HTR-8/SVneo (cell line): Measurements from ENCODE around the gene MAP3K2.

Experiments
- DNase-seq: peaks from one replicate; pipeline ENCODE4 v3.0.0; 2011; ENCODE audit warnings: low spot score, mixed read lengths; ENCODE audit not compliant: insufficient read length
- FAIRE-seq: peaks from 2 replicates; lab custom pipeline; 2011; peaks lifted over from hg19 to GRCh38; lab: Jason Lieb, UNC

MAP3K2 gene

GRCh38 chr2:127314193-127314988 lies 73.4 kb downstream of the MAP3K2 start:
- DNase-seq (no peak), FAIRE-seq (no peak)

GRCh38 chr2:127313406-127313805 lies 74.4 kb downstream of the MAP3K2 start:
- FAIRE-seq (no peak), DNase-seq (no peak)

- DNase-seq (no peak), FAIRE-seq (no peak)
Observed at GRCh38 chr2:127310980-127311379, 76.8 kb downstream of the MAP3K2 start.

GRCh38 chr2:127309468-127309867 lies 78.3 kb downstream of the MAP3K2 start:
- FAIRE-seq, result no peak

GRCh38 chr2:127308586-127309138 lies 79.1 kb downstream of the MAP3K2 start:
- DNase-seq, result no peak
- FAIRE-seq, result no peak

More at GRCh38 chr2:127309468-127309867, 78.3 kb downstream of the MAP3K2 start:
- no peak for DNase-seq

GRCh38 chr2:127305990-127306585 lies 81.7 kb downstream of the MAP3K2 start:
- FAIRE-seq (no peak), DNase-seq (no peak)

GRCh38 chr2:127302168-127302567 lies 85.6 kb downstream of the MAP3K2 start:
- DNase-seq, result no peak
- FAIRE-seq, result peak; percentile 33

GRCh38 chr2:127293748-127294562 lies 93.8 kb downstream of the MAP3K2 start, which contains the start of gene ERCC3:
Gene ERCC3 (minus strand): TSS chr2:127294144. CDS start chr2:127294081, 63 bp downstream.
- DNase-seq (peak; percentile 94), FAIRE-seq (peak; percentile 59)

- DNase-seq (peak; percentile 21), FAIRE-seq (no peak)
Observed at GRCh38 chr2:127293386-127293747, 94.4 kb downstream of the MAP3K2 start.

GRCh38 chr2:127288274-127288673 lies 99.5 kb downstream of the MAP3K2 start:
- DNase-seq (no peak), FAIRE-seq (no peak)

GRCh38 chr2:127283275-127283674 lies 104.5 kb downstream of the MAP3K2 start:
- FAIRE-seq, result no peak

GRCh38 chr2:127280693-127281092 lies 107.1 kb downstream of the MAP3K2 start:
- no peak for FAIRE-seq
- DNase-seq, result no peak

More at GRCh38 chr2:127283275-127283674, 104.5 kb downstream of the MAP3K2 start:
- DNase-seq, result no peak

- no peak for FAIRE-seq
- DNase-seq, result no peak
Observed at GRCh38 chr2:127279781-127280180, 108.0 kb downstream of the MAP3K2 start.

- DNase-seq, result no peak
- FAIRE-seq, result no peak
Observed at GRCh38 chr2:127278959-127279358, 108.8 kb downstream of the MAP3K2 start.

- no peak for FAIRE-seq
- DNase-seq, result no peak
Observed at GRCh38 chr2:127277028-127277427, 110.7 kb downstream of the MAP3K2 start.

GRCh38 chr2:127275789-127276188 lies 112.0 kb downstream of the MAP3K2 start:
- FAIRE-seq, result no peak
- DNase-seq, result no peak

GRCh38 chr2:127275356-127275755 lies 112.4 kb downstream of the MAP3K2 start:
- FAIRE-seq (no peak), DNase-seq (no peak)

- DNase-seq (no peak), FAIRE-seq (no peak)
Observed at GRCh38 chr2:127270663-127271062, 117.1 kb downstream of the MAP3K2 start.

- DNase-seq (no peak), FAIRE-seq (no peak)
Observed at GRCh38 chr2:127261804-127262406, 125.9 kb downstream of the MAP3K2 start.

GRCh38 chr2:127259355-127259754 lies 128.4 kb downstream of the MAP3K2 start:
- no peak for DNase-seq
- no peak for FAIRE-seq
